Esophagus muscularis mucosa (tissue), 4 donors: ENCODE data around the gene GIPC3. TPM values are rescaled to one million over a fixed set of nuclear protein-coding genes. Genes with fewer than 3 reads are reported as not detected.

Experiments
- DNase-seq: peaks from one replicate; pipeline ENCODE4 v3.0.0-alpha.2; 2017; ENCODE audit errors: extremely low spot score
- H3K27ac ChIP-seq, 4 donors: fragments of 200-600 bp; sonication (generic); replicated peaks in 1 of 4; 1 replicate in 3 of 4; 2 replicates in 1 of 4; pipeline ENCODE4 v1.5.1; 2016 to 2019; ENCODE audit warnings: mild to moderate bottlenecking in 1 of 4
- H3K27me3 ChIP-seq, 4 donors: fragments of 200-600 bp; sonication (generic); one replicate each; pipeline versions ENCODE4 v1.5.1 to v1.6.0; 2016 to 2019
- H3K36me3 ChIP-seq, 4 donors: fragments of 200-600 bp; sonication (generic); one replicate each; pipeline ENCODE4 v1.5.1; 2016 to 2019
- H3K4me1 ChIP-seq, 4 donors: fragments of 200-600 bp; sonication (generic); one replicate each; pipeline ENCODE4 v1.5.1; 2016 to 2019
- H3K4me3 ChIP-seq, 4 donors: fragments of 200-600 bp; sonication (generic); 1 replicate in 2 of 4; 2 replicates in 2 of 4; pipeline ENCODE4 v1.5.1; 2016 to 2019; ENCODE audit warnings: mild to moderate bottlenecking in 4 of 4, moderate library complexity in 1 of 4
- H3K9me3 ChIP-seq, 4 donors: fragments of 200-600 bp; sonication (generic); 1 replicate in 3 of 4; 2 replicates in 1 of 4; pipeline ENCODE4 v1.5.1; 2016 to 2019
- EP300 ChIP-seq: sonication (generic); formaldehyde crosslinking; IDR thresholded peaks from one replicate; pipeline ENCODE4 v1.6.1; 2017; ENCODE audit warnings: antibody characterized with exemption
- POLR2A ChIP-seq: fragments of 450-650 bp; IDR thresholded peaks from one replicate; pipeline ENCODE4 v1.6.1; 2017; ENCODE audit warnings: antibody characterized with exemption, moderate library complexity, mild to moderate bottlenecking, low read depth
- POLR2AphosphoS5 ChIP-seq, 2 donors: sonication (generic); formaldehyde crosslinking; IDR thresholded peaks; one replicate each; pipeline ENCODE4 v1.6.1; 2017; ENCODE audit warnings: antibody characterized with exemption in 2 of 2
- WGBS: methylation state at CpG from one replicate; pipeline ENCODE4 v1.1.5; 2018; 5-methylcytosine and 5-hydroxymethylcytosine counted together
- intact Hi-C: fragments of 100-400 bp; cut with DNase I; formaldehyde crosslinking; loops from one replicate; pipeline ENCODE4 v1.15.1; 2023
- total RNA-seq, 4 donors: library from RNA; depleted of rRNA; stranded (reverse); fragments of >200 nt; gene quantifications; one replicate each; pipeline versions ENCODE4 v1.1.0 to v1.2.1, GENCODE V29; 2016
- TF ChIP-seq, protein P1 (sequence below), 3 experiments: fragments of 200-600 bp in 2 of 3; fragments of 450-650 bp in 1 of 3; sonication (generic) in 2 of 3; IDR thresholded peaks; one replicate each; pipeline ENCODE4 v1.5.1; 2017 to 2019; ENCODE audit warnings: antibody characterized with exemption in 3 of 3, mild to moderate bottlenecking in 2 of 3, moderate library complexity in 1 of 3

The GIPC3 gene
- total RNA-seq, 4 donors from 2014 or later = 4.1 to 17.5 (median 4.9) TPM

DNA sequence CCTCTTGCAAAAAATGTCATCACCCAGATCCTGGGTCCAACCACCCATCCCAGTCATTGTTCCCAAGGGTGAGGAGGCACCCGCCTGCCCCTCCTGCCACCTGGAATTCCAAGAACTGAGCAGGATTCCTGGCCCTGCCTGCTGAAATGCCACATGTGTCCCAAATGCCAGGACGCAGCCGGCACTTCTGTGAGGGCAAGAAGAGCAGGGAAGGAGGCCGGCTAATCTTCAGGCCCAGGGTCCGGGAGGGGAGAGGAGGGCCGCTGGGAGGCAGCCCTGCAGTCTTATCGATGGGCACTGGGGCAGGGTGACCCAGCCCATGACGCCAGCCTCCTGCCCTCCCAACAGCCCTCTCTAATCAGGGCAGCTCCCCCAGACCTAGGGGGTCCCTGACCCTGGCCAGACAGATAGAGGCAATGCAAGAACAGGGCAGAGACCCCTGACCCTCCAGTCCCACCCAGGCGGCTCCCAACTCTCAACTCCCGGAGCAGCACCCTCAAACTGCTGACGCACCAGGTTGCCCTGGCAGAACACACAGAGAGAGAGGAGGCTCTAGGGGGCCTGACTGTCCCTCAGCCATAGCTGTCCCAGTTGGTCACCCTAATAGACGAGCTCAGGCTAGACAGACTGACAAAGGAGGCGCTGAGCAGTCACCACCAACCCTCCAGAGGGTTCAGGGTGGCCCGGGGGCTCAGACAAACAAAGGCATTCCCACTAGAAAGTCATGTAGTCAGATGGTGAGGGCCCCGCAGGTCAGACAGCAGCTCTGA, 29.4 kb upstream of the GIPC3 start:
- Histone ChIP-seq H3K27me3 (no peaks in the 10 kb centered on the region), H3K4me3 (peak overlapping the region; percentile 70 to 95 (median 84)), H3K4me1 (peaks cover 27 to 57% (median 55%) of the 10 kb centered on the region in 4 donors), H3K36me3 (peaks cover 0 to 6% (median 3%) of the 10 kb centered on the region in 4 donors), H3K27ac (peak overlapping the region in 1 of 4 donors; percentile 83), H3K9me3 (no peaks in the 10 kb centered on the region)
- no peak for DNase-seq
- intact Hi-C loops = loop anchor here (5.0 kb wide), 1 partner anchor 61 kb away; no protein-coding TSS in a partner anchor
- no peak for TF ChIP-seq POLR2AphosphoS5 (IDR thresholded peaks at IDR 0.05)
- TF ChIP-seq POLR2A = no peak
- TF ChIP-seq, protein P1, sequence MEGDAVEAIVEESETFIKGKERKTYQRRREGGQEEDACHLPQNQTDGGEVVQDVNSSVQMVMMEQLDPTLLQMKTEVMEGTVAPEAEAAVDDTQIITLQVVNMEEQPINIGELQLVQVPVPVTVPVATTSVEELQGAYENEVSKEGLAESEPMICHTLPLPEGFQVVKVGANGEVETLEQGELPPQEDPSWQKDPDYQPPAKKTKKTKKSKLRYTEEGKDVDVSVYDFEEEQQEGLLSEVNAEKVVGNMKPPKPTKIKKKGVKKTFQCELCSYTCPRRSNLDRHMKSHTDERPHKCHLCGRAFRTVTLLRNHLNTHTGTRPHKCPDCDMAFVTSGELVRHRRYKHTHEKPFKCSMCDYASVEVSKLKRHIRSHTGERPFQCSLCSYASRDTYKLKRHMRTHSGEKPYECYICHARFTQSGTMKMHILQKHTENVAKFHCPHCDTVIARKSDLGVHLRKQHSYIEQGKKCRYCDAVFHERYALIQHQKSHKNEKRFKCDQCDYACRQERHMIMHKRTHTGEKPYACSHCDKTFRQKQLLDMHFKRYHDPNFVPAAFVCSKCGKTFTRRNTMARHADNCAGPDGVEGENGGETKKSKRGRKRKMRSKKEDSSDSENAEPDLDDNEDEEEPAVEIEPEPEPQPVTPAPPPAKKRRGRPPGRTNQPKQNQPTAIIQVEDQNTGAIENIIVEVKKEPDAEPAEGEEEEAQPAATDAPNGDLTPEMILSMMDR (IDR thresholded peaks at IDR 0.05) = no peak
- TF ChIP-seq EP300 = no peak
- WGBS = 82% methylated on average over 12 of the region's 15 CpGs

DNA sequence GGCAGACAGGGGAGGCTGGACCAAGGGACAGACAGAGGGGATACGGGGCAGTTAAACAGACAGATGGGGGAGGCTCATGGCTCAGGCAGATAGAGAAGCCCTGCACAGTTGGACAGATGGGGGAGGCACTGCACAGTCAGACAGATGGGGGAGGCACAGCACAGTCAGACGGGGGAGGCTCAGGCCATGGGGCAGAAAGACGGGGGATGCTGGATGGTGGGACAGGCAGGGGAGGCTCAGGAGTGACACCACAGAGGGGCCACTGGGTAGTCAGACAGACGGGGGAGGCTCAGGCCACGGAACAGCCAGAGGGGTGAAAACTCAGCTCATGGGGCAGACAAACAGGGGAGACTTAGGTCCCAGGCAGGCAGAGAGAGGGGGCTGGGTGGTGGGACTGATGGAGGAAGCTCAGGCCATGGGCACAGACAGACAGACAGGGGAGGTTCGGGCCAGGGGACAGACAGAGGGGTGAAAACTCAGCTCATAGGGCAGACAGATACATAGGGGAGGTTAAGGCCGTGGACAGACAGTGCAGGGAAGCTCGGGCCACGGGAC, 28.8 kb upstream of the GIPC3 start:
- H3K4me1 ChIP-seq = peaks cover 27 to 57% (median 55%) of the 10 kb centered on the region in 4 donors
- intact Hi-C loops = loop anchor here (5.0 kb wide), 1 partner anchor 61 kb away; no protein-coding TSS in a partner anchor
- TF ChIP-seq, protein P1 (IDR thresholded peaks at IDR 0.05) = no peak
- H3K27me3 ChIP-seq = no peaks in the 10 kb centered on the region
- no peaks in the 10 kb centered on the region for H3K9me3 ChIP-seq
- peak overlapping the region; percentile 70 to 95 (median 84) for H3K4me3 ChIP-seq
- no peak for DNase-seq
- peak overlapping the region; percentile 82 to 87 (median 84) for H3K27ac ChIP-seq
- WGBS = 28% methylated on average over 9 of the region's 9 CpGs
- no peaks in the 10 kb centered on the region for H3K36me3 ChIP-seq

DNA sequence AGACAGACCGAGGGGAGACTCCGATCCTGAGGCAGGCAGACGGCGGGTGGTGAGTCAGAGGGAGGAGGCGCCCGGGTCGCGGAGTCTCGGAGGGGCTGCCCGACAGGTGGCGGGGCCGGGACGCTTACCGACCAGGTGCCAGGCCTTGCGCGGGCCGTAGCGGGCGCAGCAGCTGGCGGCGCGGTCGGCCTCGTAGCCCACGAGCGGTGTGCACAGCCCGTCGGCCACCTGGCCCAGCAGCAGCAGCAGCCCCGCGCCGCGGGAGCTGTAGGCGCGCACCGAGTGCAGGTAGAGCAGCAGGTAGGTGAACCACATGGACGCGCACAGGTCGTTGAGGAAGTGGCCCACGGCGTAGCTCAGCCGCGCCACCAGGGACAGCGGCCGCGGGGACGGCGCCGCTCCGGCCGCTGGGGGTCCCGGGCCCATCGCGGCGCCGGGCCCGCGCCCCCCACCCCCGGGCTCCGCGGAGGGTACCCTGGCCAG, 28.3 kb upstream of the GIPC3 start:
- intact Hi-C loops = loop anchor here (5.0 kb wide), 1 partner anchor 60 kb away; no protein-coding TSS in a partner anchor
- H3K9me3 ChIP-seq = no peaks in the 10 kb centered on the region
- H3K27ac ChIP-seq = peak overlapping the region; percentile 82 to 87 (median 84)
- peaks cover 27 to 57% (median 55%) of the 10 kb centered on the region in 4 donors for H3K4me1 ChIP-seq
- TF ChIP-seq, protein P1 (IDR thresholded peaks at IDR 0.05) = peak in 1 of 3 experiments; percentile 13
- no peak for TF ChIP-seq POLR2A
- no peaks in the 10 kb centered on the region for H3K27me3 ChIP-seq
- no peaks in the 10 kb centered on the region for H3K36me3 ChIP-seq
- WGBS = 0% methylated on average over 12 of the region's 60 CpGs
- H3K4me3 ChIP-seq = peak overlapping the region; percentile 70 to 95 (median 84)
- no peak for DNase-seq

DNA sequence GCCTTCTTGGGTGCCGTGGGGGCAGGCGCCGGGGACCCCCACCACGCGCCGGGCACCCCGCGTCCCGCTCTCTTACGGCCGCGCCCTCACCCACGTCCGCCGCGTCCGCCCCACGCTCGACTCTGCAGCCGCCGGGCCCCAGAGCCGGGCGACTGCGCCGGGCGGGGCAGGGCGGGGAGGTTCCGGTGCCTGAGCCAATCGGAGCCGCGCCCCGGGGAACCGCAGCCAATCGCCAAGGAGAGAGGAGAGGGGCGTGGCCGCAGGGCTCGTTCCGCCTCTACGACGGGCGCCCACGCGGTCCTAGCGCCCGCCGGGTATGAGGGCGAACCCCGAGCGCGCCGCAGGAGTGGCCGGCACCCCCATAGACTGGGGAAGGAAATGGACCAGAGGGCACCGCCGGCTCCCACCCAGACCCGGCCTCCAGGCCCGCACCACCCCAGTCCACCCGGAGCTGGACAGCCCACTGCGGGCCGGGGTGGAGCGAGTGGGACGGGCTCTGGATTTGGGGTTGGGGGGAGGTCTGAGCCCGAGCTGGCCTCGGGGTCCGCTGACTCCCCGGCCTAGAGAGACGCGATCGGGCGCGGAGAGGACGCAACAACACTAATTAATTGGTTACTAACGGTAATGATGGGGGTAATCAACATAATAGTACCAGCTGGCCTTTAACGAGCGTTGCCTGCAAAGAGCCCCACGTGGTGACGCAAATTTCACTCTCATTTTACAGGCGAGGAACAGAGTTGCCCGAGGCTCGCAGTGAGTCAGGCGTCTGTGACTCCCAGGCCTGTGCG, 27.6 kb upstream of the GIPC3 start, which contains the start of gene MFSD12:
TSS of gene MFSD12 (minus strand) at position 126 of the 788 bp plus-strand sequence. CDS start 183 bp downstream, outside the sequence.
- intact Hi-C loops = loop anchor here (5.0 kb wide), 1 partner anchor 60 kb away; no protein-coding TSS in a partner anchor
- peaks cover 27 to 54% (median 53%) of the 10 kb centered on the region in 4 donors for H3K4me1 ChIP-seq
- DNase-seq = peak; percentile 98
- H3K9me3 ChIP-seq = no peaks in the 10 kb centered on the region
- H3K4me3 ChIP-seq = peak within 1 kb of the TSS; percentile 70 to 95 (median 84)
- no peaks in the 10 kb centered on the region for H3K36me3 ChIP-seq
- peak; percentile 84 to 88 for TF ChIP-seq POLR2AphosphoS5 (IDR thresholded peaks at IDR 0.05)
- TF ChIP-seq POLR2A = no peak
- TF ChIP-seq, protein P1 (IDR thresholded peaks at IDR 0.05) = peak in 1 of 3 experiments; percentile 25
- WGBS = 0% methylated on average over 2 of the region's 81 CpGs
- no peaks in the 10 kb centered on the region for H3K27me3 ChIP-seq
- peak within 1 kb of the TSS; percentile 82 to 87 (median 84) for H3K27ac ChIP-seq
